AG09319 (cell line): Measurements from ENCODE around the gene PLCE1.

ENCODE experiments used
- DNase-seq: peaks from one replicate; pipeline ENCODE4 v3.0.0-alpha.2; 2010; ENCODE audit warnings: low read depth; ENCODE audit errors: extremely low read depth
- CTCF ChIP-seq: IDR thresholded peaks from 2 replicates; pipeline ENCODE4 v1.5.1; 2011; ENCODE audit warnings: low read depth, mild to moderate bottlenecking, inconsistent platforms, low read length, moderate library complexity

Gene PLCE1

GRCh38 chr10:93994438-93994801, 689 bp downstream of the PLCE1 start:
- TF ChIP-seq CTCF = no peak
- no peak for DNase-seq

GRCh38 chr10:93995182-93995581, 1.5 kb downstream of the PLCE1 start:
- DNase-seq = no peak
- no peak for TF ChIP-seq CTCF

- TF ChIP-seq CTCF = no peak
- DNase-seq = no peak
Observed at GRCh38 chr10:93995598-93996271, 2.0 kb downstream of the PLCE1 start.

- TF ChIP-seq CTCF = no peak
- DNase-seq = no peak
Observed at GRCh38 chr10:93996551-93996950, 2.8 kb downstream of the PLCE1 start.

GRCh38 chr10:93997546-93997945, 3.8 kb downstream of the PLCE1 start:
- TF ChIP-seq CTCF = no peak
- no peak for DNase-seq

- no peak for DNase-seq
Observed at GRCh38 chr10:93999401-93999851, 5.7 kb downstream of the PLCE1 start.

More at GRCh38 chr10:93999401-93999851, 5.7 kb downstream of the PLCE1 start:
- TF ChIP-seq CTCF = no peak
